AG08395 (cell line): ENCODE results near the gene GRIK1.

Experiments
- DNase-seq: peaks from one replicate; pipeline ENCODE4 v3.0.0; 2012; ENCODE audit warnings: mixed read lengths, low spot score

GRIK1 gene

GRCh38 chr21:29529139-29529538 is 410.7 kb downstream of the GRIK1 start:
- no peak for DNase-seq

DNA sequence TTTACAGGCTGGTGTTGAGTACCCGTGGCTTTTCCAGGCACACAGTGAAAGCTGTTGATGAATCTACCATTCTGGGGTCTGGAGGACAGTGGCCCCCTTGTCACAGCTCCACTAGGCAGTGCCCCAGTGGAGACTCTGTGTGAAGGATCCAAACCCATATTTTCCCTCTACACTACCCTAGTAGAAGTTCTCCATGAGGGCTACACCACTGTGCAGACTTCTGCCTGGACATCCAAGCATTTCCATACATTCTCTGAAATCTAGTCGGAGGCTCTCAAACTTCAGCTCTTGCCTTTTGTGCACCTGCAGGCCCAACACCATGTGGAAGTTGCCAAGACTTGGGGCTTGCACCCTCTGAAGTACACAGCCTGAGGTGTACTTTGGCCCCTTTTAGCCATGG is 413.3 kb downstream of the GRIK1 start:
- no peak for DNase-seq

DNA sequence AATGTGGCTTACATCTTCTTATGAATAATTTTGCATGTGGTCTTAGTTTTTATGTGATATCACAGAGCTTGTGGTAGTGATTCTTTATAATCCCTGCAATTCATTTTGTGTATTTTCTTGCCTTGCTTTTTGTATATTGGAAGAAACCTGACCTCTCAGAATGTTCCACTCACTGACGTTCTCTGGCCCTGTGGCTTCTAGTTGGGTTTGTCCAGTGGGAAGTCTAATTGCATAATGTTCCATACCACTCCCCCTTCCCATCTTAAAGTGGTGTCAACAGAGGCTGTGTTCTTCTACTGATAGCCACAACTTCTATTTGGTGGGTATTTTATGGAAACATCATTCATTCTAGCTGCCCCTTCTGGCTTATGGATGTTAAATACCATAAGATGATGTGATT is 415.7 kb downstream of the GRIK1 start:
- DNase-seq: no peak

- DNase-seq: peak; percentile 20
These were observed 416.1 kb downstream of the GRIK1 start for GRCh38 chr21:29523646-29524045.

- DNase-seq: no peak
These were observed 417.9 kb downstream of the GRIK1 start for GRCh38 chr21:29521872-29522271.

- peak; percentile 20 for DNase-seq
These were observed 419.6 kb downstream of the GRIK1 start for GRCh38 chr21:29520171-29520570.

DNA sequence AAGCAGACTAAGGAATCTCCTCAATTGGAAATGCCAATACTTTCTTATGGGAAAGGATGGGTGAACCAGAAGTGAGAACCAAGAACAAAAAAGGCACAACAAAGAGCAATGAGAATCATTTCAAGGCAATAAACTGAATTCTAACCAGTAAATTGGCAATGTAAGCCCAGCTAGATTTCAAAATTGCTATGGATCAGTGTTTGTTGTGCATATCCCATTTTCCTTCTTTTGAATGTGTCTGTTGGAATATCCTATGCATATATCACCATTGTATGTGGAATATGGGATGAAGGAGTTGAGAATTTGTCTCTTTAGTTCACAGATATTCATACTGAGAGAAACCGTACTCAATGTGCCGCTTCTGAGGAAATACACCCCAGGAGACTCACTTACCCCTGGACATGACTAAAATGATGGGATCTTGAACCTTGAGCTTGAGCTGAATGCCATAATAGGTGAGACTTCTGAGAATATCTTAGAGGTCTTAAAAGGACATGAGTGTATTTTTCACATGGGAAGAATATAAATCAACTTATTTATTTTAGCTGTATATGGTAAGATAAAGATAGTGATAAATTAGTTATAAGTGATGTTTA is 425.0 kb downstream of the GRIK1 start:
- no peak for DNase-seq

GRCh38 chr21:29513535-29513934 is 426.3 kb downstream of the GRIK1 start:
- no peak for DNase-seq

DNA sequence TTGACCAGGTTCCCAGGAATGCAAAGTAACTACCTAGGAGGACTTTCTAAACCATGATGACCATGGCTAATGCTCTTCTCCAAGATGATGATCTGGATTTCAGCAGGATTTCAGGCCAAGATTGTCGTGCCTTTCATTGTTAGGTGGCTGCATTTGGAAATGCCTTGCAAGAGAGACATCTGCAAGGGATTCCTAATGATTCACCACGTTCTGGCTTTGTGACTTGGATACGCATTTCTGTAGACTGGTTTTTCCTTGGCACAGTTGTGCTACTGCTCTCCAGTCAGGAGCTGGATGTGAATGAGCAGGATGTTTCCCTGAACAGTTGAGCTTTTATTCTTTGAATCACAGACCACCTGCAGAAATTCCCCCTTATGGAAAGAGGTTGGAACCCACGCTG is 428.7 kb downstream of the GRIK1 start:
- DNase-seq: peak; percentile 30

DNA sequence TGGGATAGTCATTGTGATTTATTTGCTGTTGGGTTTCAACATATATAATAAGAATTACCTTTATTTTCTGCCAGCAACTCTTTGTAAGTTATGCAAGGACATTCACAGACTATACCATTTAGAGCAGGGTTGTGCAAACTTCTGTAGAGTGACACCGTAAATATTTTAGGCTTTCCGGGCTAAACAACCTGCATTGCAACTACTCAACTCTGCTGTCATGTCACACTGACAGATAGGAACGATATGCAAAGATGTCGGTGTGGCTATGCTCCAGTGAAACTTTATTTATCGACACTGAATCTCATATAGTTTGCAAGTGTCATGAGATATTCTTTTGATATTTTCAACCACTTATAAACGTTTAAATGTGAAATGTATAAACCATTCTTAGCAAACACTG is 430.7 kb downstream of the GRIK1 start:
- DNase-seq: no peak

DNA sequence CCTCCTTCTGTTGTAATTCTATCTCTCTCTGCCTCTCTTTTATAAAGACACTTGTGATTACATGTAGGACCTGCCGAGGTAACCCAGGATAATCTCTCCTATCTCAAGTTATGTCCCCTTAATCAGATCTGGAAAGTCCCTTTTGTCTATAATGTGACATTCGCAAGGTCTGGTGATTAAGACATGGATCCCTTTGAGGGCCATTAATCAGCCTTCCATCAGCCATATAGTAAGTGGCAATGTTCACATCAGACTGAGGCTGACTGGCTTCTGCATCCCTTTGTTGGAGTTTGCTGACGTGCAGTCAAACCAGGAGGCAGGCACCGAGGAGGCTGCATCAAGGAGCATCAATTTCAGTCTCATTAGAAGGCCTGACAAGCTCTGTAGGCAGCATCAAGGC is 431.5 kb downstream of the GRIK1 start:
- DNase-seq: no peak

- no peak for DNase-seq
These were observed 432.8 kb downstream of the GRIK1 start for GRCh38 chr21:29506947-29507346.

GRCh38 chr21:29506214-29506613 is 433.6 kb downstream of the GRIK1 start:
- no peak for DNase-seq

- DNase-seq: peak; percentile 38
These were observed 435.0 kb downstream of the GRIK1 start for GRCh38 chr21:29504751-29505321.

DNA sequence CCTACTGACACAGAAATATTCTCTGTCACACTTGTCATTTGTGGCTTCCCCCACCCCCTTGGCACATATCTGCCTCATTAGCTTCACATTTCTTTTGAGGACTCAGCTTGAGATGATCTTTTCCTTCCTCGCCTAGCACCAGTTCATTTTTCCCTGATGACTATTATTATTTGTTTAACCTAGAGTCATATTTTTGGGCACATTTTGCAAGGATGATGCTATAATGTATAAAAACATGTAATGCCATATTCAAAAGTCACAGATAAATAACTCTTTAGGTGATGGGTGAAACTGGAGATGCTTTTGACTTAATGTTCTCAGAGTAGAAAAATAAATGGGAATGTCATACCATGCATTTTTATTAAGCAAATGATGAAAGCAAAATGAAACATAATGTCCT is 438.3 kb downstream of the GRIK1 start:
- peak; percentile 9 for DNase-seq

GRCh38 chr21:29499734-29500343 is 440.0 kb downstream of the GRIK1 start:
- peak; percentile 21 for DNase-seq

DNA sequence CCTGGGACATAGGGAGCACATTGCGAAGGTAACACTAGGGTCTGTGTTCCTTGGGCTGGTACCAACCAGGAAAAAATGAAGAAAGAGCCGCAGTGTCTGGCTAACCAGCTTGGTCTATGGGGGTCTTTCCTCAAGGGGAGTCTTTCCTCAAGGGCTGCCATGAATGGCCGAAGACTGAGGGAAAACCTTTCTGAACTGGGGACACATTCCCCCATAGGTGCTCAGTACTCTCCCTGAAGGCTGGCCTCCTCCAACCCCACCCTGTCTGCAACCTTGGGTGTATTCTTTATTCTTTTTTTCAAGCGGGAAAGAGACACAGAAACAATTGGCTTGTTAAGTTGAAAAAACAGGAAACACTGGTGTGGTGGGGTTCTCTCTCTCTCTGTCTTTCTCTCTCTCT is 440.6 kb downstream of the GRIK1 start:
- no peak for DNase-seq

GRCh38 chr21:29496337-29496736 is 443.5 kb downstream of the GRIK1 start:
- no peak for DNase-seq

DNA sequence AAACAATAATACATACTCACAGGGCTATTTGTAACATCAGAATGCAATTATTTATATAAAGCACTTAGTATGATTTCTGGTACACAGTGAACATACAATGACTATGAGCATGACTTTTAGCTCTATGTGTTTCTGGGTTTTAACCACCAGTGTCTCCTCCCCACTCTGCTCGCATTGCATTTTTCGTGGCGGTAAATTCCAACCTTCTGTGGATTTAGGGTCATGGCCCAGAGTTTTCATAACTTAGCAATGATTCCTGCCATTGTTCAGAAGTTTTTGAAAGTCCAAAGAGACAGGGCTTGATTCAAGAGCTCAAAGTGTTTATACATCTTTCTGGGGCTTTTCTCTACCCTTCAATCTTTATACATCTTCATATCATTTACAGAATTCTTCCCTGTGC is 449.8 kb downstream of the GRIK1 start:
- no peak for DNase-seq

DNA sequence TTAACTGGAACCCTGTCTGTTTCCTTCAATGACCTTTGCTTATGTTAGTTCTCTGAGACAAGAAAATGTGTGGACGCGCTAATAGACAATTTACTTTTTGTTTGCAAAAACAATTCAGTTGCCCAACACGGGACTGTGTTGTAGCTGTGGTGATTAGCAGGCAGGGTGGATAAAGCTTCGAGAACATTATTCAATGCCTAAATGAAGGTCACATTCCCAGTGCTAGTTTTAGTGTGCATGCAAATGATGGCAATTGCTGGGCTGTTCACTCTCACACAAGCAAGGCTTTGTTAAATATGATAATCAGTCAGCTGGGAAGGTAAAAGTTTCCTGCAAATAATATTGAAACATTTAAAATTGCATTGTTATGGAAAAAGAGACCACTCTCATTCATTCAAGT is 452.6 kb downstream of the GRIK1 start:
- no peak for DNase-seq
